ENCODE data around the gene FBXO36.
A peak's percentile ranks its signal among the peaks of the same experiment; 100 is the strongest.

- TF ChIP-seq CTCF (conservative IDR thresholded peaks at IDR 0.05; ENCODE audit: low read depth, low read length) (peak; percentile 59), EZH2phosphoT487 (IDR thresholded peaks at IDR 0.05; ENCODE audit: borderline replicate concordance, low read length) (no peak), EZH2 (IDR thresholded peaks at IDR 0.05; ENCODE audit: low read length, unreplicated experiment) (no peak)
These were observed 11.4 kb upstream of the FBXO36 start for GRCh38 chr2:229910832-229911412.

All from PC-3 (cell line).